HG03045 (cell line): ENCODE measurements around the gene FAM120C.
A peak's percentile ranks its signal among the peaks of the same experiment; 100 is the strongest.

Experiments
- ATAC-seq: cut with Tn5 transposase; IDR thresholded peaks from one replicate; pipeline ENCODE4 v1.9.1; 2021; ENCODE audit warnings: mild to moderate bottlenecking, moderate library complexity; ENCODE audit not compliant: unreplicated experiment

FAM120C gene

GRCh38 chrX:54182864-54183613, at the start of gene FAM120C:
Gene FAM120C, minus strand, starts transcription at chrX:54183254. Its CDS starts 56 bp downstream, at chrX:54183198.
- peak; percentile 50 for ATAC-seq

GRCh38 chrX:54230435-54231148, 47.5 kb upstream of the FAM120C start:
- no peak for ATAC-seq

GRCh38 chrX:54223581-54223980, 40.5 kb upstream of the FAM120C start:
- ATAC-seq, result no peak

- ATAC-seq, result no peak
Observed at GRCh38 chrX:54213603-54214002, 30.5 kb upstream of the FAM120C start.

GRCh38 chrX:54208531-54208930, 25.5 kb upstream of the FAM120C start:
- no peak for ATAC-seq

GRCh38 chrX:54198262-54198661, 15.2 kb upstream of the FAM120C start:
- ATAC-seq, result no peak

- no peak for ATAC-seq
Observed at GRCh38 chrX:54194982-54195588, 12.0 kb upstream of the FAM120C start.

- no peak for ATAC-seq
Observed at GRCh38 chrX:54193085-54193821, 10.2 kb upstream of the FAM120C start.

GRCh38 chrX:54184474-54184873, 1.4 kb upstream of the FAM120C start:
- ATAC-seq, result no peak

GRCh38 chrX:54182194-54182863, 725 bp downstream of the FAM120C start:
- peak; percentile 72 for ATAC-seq

- ATAC-seq, result no peak
Observed at GRCh38 chrX:54181202-54181953, 1.7 kb downstream of the FAM120C start.

- no peak for ATAC-seq
Observed at GRCh38 chrX:54180403-54180802, 2.7 kb downstream of the FAM120C start.

- ATAC-seq, result no peak
Observed at GRCh38 chrX:54178100-54178940, 4.7 kb downstream of the FAM120C start.

GRCh38 chrX:54177306-54177705, 5.7 kb downstream of the FAM120C start:
- ATAC-seq, result no peak

GRCh38 chrX:54173791-54174190, 9.3 kb downstream of the FAM120C start:
- ATAC-seq, result no peak

- ATAC-seq, result no peak
Observed at GRCh38 chrX:54172455-54172854, 10.6 kb downstream of the FAM120C start.

- no peak for ATAC-seq
Observed at GRCh38 chrX:54171527-54172250, 11.4 kb downstream of the FAM120C start.

GRCh38 chrX:54171091-54171490, 12.0 kb downstream of the FAM120C start:
- no peak for ATAC-seq
